ENCODE measurements around the gene GPC5. TPM values are rescaled to one million over a fixed set of nuclear protein-coding genes. Genes with fewer than 3 reads are reported as not detected.

The GPC5 gene
- total and polyA plus RNA-seq, 2 of the 8 experiments (the other 6 are each of a cell fraction or from before 2014, with no cell fraction given) = 0.20 to 0.39 TPM

DNA sequence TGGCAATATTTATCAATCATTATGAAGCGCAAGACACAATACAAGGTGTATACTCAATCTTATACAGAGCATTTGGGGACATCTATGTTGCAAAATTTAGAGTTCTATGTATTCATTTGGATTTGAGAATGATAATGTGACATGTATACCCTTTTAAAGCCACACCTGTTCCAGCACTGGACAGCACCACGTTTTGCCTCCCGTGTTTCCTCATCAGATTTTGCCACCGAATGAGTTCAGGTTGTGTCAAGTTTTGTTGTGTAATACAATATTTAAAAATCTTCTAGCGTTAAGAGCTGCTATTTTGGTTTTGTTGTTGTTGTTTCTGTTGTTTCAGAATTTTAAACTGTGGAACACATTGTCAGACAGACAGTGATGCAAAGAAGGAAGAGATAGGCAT, 1259.9 kb downstream of the GPC5 start:
- Histone ChIP-seq H3K36me3 (ENCODE audit: control insufficient read depth in 2 of 4, insufficient read depth in 4 of 4, low read length in 3 of 4) (no peaks in the 10 kb centered on the region), H3K27ac (ENCODE audit: low read depth, low read length) (no peak overlapping the region), H3K14ac (ENCODE audit: insufficient read length) (no peak overlapping the region), H3K4me1 (replicated peaks in 1 of 4; ENCODE audit: control insufficient read depth in 3 of 4, insufficient read depth in 4 of 4, low read length in 3 of 4) (no peaks in the 10 kb centered on the region), H3K56ac (replicated peaks; ENCODE audit: insufficient read length, low read depth, low read length) (no peak overlapping the region), H3K27me3 (replicated peaks in 1 of 4; ENCODE audit: control insufficient read depth in 3 of 4, extremely low read depth in 1 of 4, insufficient read depth in 3 of 4, low read length in 3 of 4) (no peaks in the 10 kb centered on the region), H2AFZ (ENCODE audit: low read length) (no peak overlapping the region), H3K9ac (replicated peaks in 1 of 4; ENCODE audit: extremely low read depth in 1 of 4, low read depth in 3 of 4, low read length in 3 of 4) (no peak overlapping the region), H3K23me2 (ENCODE audit: low read depth, low read length) (no peaks in the 10 kb centered on the region), H2BK12ac (ENCODE audit: low read depth, low read length) (no peak overlapping the region), H4K5ac (ENCODE audit: insufficient read length, low read depth, low read length) (no peak overlapping the region), H2BK120ac (replicated peaks; ENCODE audit: low read depth, low read length) (no peak overlapping the region), H3K4me2 (ENCODE audit: insufficient read depth in 1 of 2, low read depth in 2 of 2, low read length in 2 of 2) (no peak overlapping the region), H3K4me3 (ENCODE audit: extremely low read depth in 1 of 4, insufficient read depth in 2 of 4, low read depth in 3 of 4, low read length in 4 of 4) (no peak overlapping the region), H4K91ac (replicated peaks; ENCODE audit: insufficient read length, low read length) (no peak overlapping the region), H2AK5ac (ENCODE audit: low read depth, low read length) (no peak overlapping the region), H4K8ac (ENCODE audit: extremely low read depth, insufficient read depth, low read length) (no peak overlapping the region), H3K23ac (ENCODE audit: insufficient read length) (no peak overlapping the region), H3K79me2 (ENCODE audit: control insufficient read depth in 1 of 2, insufficient read depth in 2 of 2, low read length in 2 of 2) (no peaks in the 10 kb centered on the region), H2BK15ac (ENCODE audit: low read length) (no peak overlapping the region), H3K18ac (ENCODE audit: extremely low read depth, low read length) (no peak overlapping the region), H2BK20ac (ENCODE audit: low read length) (no peak overlapping the region), H3K79me1 (ENCODE audit: low read depth, low read length) (no peaks in the 10 kb centered on the region), H3K9me3 (ENCODE audit: insufficient read depth in 2 of 2, low read depth in 1 of 2, low read length in 1 of 2) (no peaks in the 10 kb centered on the region), H4K20me1 (replicated peaks in 1 of 2; ENCODE audit: control insufficient read depth in 1 of 2, insufficient read depth in 2 of 2, low read length in 2 of 2) (no peaks in the 10 kb centered on the region), H3K4ac (replicated peaks; ENCODE audit: insufficient read length, low read depth, low read length) (no peak overlapping the region), H2BK5ac (ENCODE audit: low read depth, low read length) (no peak overlapping the region)
- FAIRE-seq (no peak), DNase-seq (ENCODE audit: low read depth in 1 of 2, low spot score in 2 of 2) (no peak)
- CTCF ChIA-PET (ENCODE audit: partially characterized antibody) = no interaction called here
- WGBS, 2 experiments (ENCODE audit: extremely low coverage in 1 of 2, insufficient coverage in 1 of 2, insufficient read length in 1 of 2, insufficient replicate concordance in 2 of 2, low coverage in 1 of 2, low lambda C conversion rate in 2 of 2, missing lambda C conversion rate in 1 of 2) = 92% methylated on average over 5 of the region's 5 CpGs; no CpG with 5 or more reads in 1 of the 2 experiments
- POLR2A ChIA-PET (ENCODE audit: partially characterized antibody) = no interaction called here
- TF ChIP-seq EZH2 (IDR thresholded peaks at IDR 0.05; ENCODE audit: low read depth, low read length, severe bottlenecking) = no peak
- TF ChIP-seq PHF8 (conservative IDR thresholded peaks at IDR 0.05; ENCODE audit: low read depth, low read length) = no peak
- TF ChIP-seq GABPA (IDR thresholded peaks at IDR 0.05; ENCODE audit: borderline replicate concordance, insufficient read depth, low read length) = no peak
- TF ChIP-seq SIN3A (conservative IDR thresholded peaks at IDR 0.05 in 1 of 2, IDR thresholded peaks at IDR 0.05 in 1 of 2; ENCODE audit: low read depth in 1 of 2, low read length in 2 of 2) = no peak
- TF ChIP-seq RFX5 (IDR thresholded peaks at IDR 0.05; ENCODE audit: borderline replicate concordance, low read depth, low read length) = no peak
- TF ChIP-seq CTBP2 (IDR thresholded peaks at IDR 0.05; ENCODE audit: borderline replicate concordance, insufficient read depth, insufficient read length, low read length) = no peak
- TF ChIP-seq RXRA (IDR thresholded peaks at IDR 0.05; ENCODE audit: insufficient read depth, low read depth, low read length) = no peak
- TF ChIP-seq YY1 (IDR thresholded peaks at IDR 0.05; ENCODE audit: low read depth, low read length) = no peak
- no peak for TF ChIP-seq POLR2AphosphoS5 (IDR thresholded peaks at IDR 0.05; ENCODE audit: low read depth, low read length)
- TF ChIP-seq, protein P1, sequence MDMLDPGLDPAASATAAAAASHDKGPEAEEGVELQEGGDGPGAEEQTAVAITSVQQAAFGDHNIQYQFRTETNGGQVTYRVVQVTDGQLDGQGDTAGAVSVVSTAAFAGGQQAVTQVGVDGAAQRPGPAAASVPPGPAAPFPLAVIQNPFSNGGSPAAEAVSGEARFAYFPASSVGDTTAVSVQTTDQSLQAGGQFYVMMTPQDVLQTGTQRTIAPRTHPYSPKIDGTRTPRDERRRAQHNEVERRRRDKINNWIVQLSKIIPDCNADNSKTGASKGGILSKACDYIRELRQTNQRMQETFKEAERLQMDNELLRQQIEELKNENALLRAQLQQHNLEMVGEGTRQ (IDR thresholded peaks at IDR 0.05; ENCODE audit: low read length) = no peak
- no peak for TF ChIP-seq CREB1 (IDR thresholded peaks at IDR 0.05)
- TF ChIP-seq, protein P2, sequence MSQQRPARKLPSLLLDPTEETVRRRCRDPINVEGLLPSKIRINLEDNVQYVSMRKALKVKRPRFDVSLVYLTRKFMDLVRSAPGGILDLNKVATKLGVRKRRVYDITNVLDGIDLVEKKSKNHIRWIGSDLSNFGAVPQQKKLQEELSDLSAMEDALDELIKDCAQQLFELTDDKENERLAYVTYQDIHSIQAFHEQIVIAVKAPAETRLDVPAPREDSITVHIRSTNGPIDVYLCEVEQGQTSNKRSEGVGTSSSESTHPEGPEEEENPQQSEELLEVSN (IDR thresholded peaks at IDR 0.05) = no peak

Data from H1 (cell line).